ENCODE data around the gene UCK2. TPM values are rescaled to one million over a fixed set of nuclear protein-coding genes. Genes with fewer than 3 reads are reported as not detected.

The UCK2 gene
- total RNA-seq, 1 donor from 2014 or later = 111 TPM

DNA sequence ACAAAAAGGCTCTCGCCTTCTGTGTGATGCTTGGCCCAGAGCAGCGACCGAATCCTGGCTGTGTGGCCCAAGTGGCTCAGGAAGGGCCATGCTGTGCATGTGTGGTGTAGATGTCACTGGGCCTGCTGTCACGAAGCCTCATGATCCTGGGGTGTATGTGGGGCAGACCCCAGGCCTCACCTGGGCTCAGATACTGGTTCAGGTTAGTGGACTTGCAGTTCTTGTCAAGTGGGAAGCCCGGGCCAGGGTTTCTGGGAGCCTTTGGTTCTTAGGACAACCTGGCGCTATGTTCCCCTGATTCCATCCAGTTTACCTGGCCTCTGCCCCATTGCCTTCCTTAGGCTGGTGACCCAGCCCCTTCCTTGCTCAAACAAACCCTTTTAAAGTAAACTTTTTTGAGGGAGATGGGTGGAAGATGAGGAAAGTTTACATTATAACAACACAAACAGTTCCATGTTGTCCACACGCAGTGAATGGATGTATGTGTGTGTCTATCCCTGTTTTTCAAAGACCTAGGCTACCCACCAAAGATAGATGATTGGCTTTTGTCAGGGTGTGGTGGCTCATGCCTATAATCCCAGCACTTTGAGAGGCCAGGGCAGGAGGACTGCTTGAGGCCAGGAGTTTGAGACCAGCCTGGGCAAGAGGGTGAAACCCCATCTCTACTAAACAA is 84.3 kb downstream of the UCK2 start:
- H3K4me1 ChIP-seq (ENCODE audit: insufficient read depth, low read length) = peaks cover 4% of the 10 kb centered on the region
- peaks cover 21% of the 10 kb centered on the region for H3K36me3 ChIP-seq (ENCODE audit: insufficient read depth, low read length)
- H3K9ac ChIP-seq (ENCODE audit: low read length) = no peak overlapping the region
- DNase-seq (ENCODE audit: low read depth) = no peak
- Mint-ChIP-seq H3K27ac (ENCODE audit: unreplicated experiment) (no peak overlapping the region), H3K4me3 (ENCODE audit: unreplicated experiment) (no peak overlapping the region), H3K4me1 (ENCODE audit: low read depth, unreplicated experiment) (peaks cover 37% of the 10 kb centered on the region), H3K9me3 (ENCODE audit: unreplicated experiment) (no peaks in the 10 kb centered on the region), H3K36me3 (ENCODE audit: low read depth, unreplicated experiment) (peaks cover 27% of the 10 kb centered on the region), H3K27me3 (ENCODE audit: low read depth, unreplicated experiment) (no peaks in the 10 kb centered on the region)
- H3K4me2 ChIP-seq (ENCODE audit: low read length) = no peak overlapping the region
- no peaks in the 10 kb centered on the region for H3K79me2 ChIP-seq (ENCODE audit: insufficient read depth, low read length)
- H3K4me3 ChIP-seq (ENCODE audit: insufficient read depth, low read depth, low read length) = no peak overlapping the region
- H4K20me1 ChIP-seq (ENCODE audit: insufficient read depth, low read length) = no peaks in the 10 kb centered on the region
- H3K27ac ChIP-seq (ENCODE audit: low read depth, low read length) = no peak overlapping the region
- no peaks in the 10 kb centered on the region for H3K9me3 ChIP-seq (ENCODE audit: insufficient read depth, low read depth, low read length)
- H3K27me3 ChIP-seq (ENCODE audit: insufficient read depth, low read length) = no peaks in the 10 kb centered on the region
- H2AFZ ChIP-seq (ENCODE audit: low read depth, low read length) = no peak overlapping the region
- TF ChIP-seq EZH2 (IDR thresholded peaks at IDR 0.05; ENCODE audit: insufficient read depth, low read length) = no peak
- TF ChIP-seq CTCF (IDR thresholded peaks at IDR 0.05; ENCODE audit: insufficient read depth, low read depth, low read length) = no peak
- FAIRE-seq = no peak

- H3K27me3 Mint-ChIP-seq (ENCODE audit: low read depth, unreplicated experiment) = no peaks in the 10 kb centered on the region
- Histone ChIP-seq H3K4me3 (ENCODE audit: insufficient read depth, low read depth, low read length) (no peak overlapping the region), H3K79me2 (ENCODE audit: insufficient read depth, low read length) (no peaks in the 10 kb centered on the region), H3K36me3 (ENCODE audit: insufficient read depth, low read length) (peaks cover 20% of the 10 kb centered on the region), H3K9me3 (ENCODE audit: insufficient read depth, low read depth, low read length) (no peaks in the 10 kb centered on the region), H3K27ac (ENCODE audit: low read depth, low read length) (no peak overlapping the region), H4K20me1 (ENCODE audit: insufficient read depth, low read length) (no peaks in the 10 kb centered on the region), H3K4me2 (ENCODE audit: low read length) (no peak overlapping the region), H3K9ac (ENCODE audit: low read length) (no peak overlapping the region), H2AFZ (ENCODE audit: low read depth, low read length) (no peak overlapping the region), H3K4me1 (ENCODE audit: insufficient read depth, low read length) (no peaks in the 10 kb centered on the region), H3K27me3 (ENCODE audit: insufficient read depth, low read length) (no peaks in the 10 kb centered on the region)
- no peak for FAIRE-seq
- H3K4me1 Mint-ChIP-seq (ENCODE audit: low read depth, unreplicated experiment) = peaks cover 28% of the 10 kb centered on the region
- H3K27ac Mint-ChIP-seq (ENCODE audit: unreplicated experiment) = no peak overlapping the region
- H3K9me3 Mint-ChIP-seq (ENCODE audit: unreplicated experiment) = no peaks in the 10 kb centered on the region
- no peak for TF ChIP-seq EZH2 (IDR thresholded peaks at IDR 0.05; ENCODE audit: insufficient read depth, low read length)
- no peak for TF ChIP-seq CTCF (IDR thresholded peaks at IDR 0.05; ENCODE audit: insufficient read depth, low read depth, low read length)
- DNase-seq (ENCODE audit: low read depth) = no peak
- H3K36me3 Mint-ChIP-seq (ENCODE audit: low read depth, unreplicated experiment) = peaks cover 19% of the 10 kb centered on the region
- H3K4me3 Mint-ChIP-seq (ENCODE audit: unreplicated experiment) = no peak overlapping the region
These were observed 85.2 kb downstream of the UCK2 start for GRCh38 chr1:165912638-165913037.

GRCh38 chr1:165914136-165914798 is 86.9 kb downstream of the UCK2 start:
- peak; percentile 96 for FAIRE-seq

More at GRCh38 chr1:165914136-165914798, 86.9 kb downstream of the UCK2 start:
- Histone ChIP-seq H3K36me3 (ENCODE audit: insufficient read depth, low read length) (peaks cover 5% of the 10 kb centered on the region), H4K20me1 (ENCODE audit: insufficient read depth, low read length) (no peaks in the 10 kb centered on the region), H2AFZ (ENCODE audit: low read depth, low read length) (no peak overlapping the region), H3K27ac (ENCODE audit: low read depth, low read length) (no peak overlapping the region), H3K4me2 (ENCODE audit: low read length) (no peak overlapping the region), H3K9ac (ENCODE audit: low read length) (peak overlapping the region; percentile 13), H3K79me2 (ENCODE audit: insufficient read depth, low read length) (no peaks in the 10 kb centered on the region), H3K4me3 (ENCODE audit: insufficient read depth, low read depth, low read length) (no peak overlapping the region), H3K27me3 (ENCODE audit: insufficient read depth, low read length) (no peaks in the 10 kb centered on the region), H3K4me1 (ENCODE audit: insufficient read depth, low read length) (no peaks in the 10 kb centered on the region), H3K9me3 (ENCODE audit: insufficient read depth, low read depth, low read length) (no peaks in the 10 kb centered on the region)
- TF ChIP-seq CTCF (IDR thresholded peaks at IDR 0.05; ENCODE audit: insufficient read depth, low read depth, low read length) (peak; percentile 99), EZH2 (IDR thresholded peaks at IDR 0.05; ENCODE audit: insufficient read depth, low read length) (no peak)
- DNase-seq (ENCODE audit: low read depth) = peak; percentile 61
- H3K4me3 Mint-ChIP-seq (ENCODE audit: unreplicated experiment) = no peak overlapping the region
- H3K4me1 Mint-ChIP-seq (ENCODE audit: low read depth, unreplicated experiment) = peaks cover 17% of the 10 kb centered on the region
- H3K36me3 Mint-ChIP-seq (ENCODE audit: low read depth, unreplicated experiment) = peaks cover 6% of the 10 kb centered on the region
- no peaks in the 10 kb centered on the region for H3K9me3 Mint-ChIP-seq (ENCODE audit: unreplicated experiment)
- H3K27me3 Mint-ChIP-seq (ENCODE audit: low read depth, unreplicated experiment) = no peaks in the 10 kb centered on the region
- no peak overlapping the region for H3K27ac Mint-ChIP-seq (ENCODE audit: unreplicated experiment)
